ENCODE data around the gene MARVELD3.

Gene MARVELD3

GRCh38 chr16:71625113-71625850, 702 bp upstream of the MARVELD3 start:
- DNase-seq = no peak

DNA sequence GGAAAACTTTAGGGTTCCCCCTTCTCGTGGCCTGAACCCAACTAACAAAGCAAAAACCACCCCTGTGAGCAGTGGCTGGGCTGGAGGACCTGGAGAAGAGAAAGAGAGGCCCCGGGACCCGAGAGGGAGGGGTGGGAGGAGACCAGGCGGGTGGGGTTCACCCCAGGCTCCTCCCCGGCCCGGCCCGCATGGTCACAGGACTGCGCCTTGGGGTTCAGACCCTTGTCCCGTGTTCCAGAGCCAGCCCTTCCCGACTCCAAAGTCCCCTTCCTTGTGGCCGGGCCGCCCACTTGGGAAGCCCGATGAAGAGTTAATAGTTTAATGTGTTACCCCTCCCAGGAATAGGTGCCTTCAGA, 852 bp downstream of the MARVELD3 start:
- no peak for DNase-seq

DNA sequence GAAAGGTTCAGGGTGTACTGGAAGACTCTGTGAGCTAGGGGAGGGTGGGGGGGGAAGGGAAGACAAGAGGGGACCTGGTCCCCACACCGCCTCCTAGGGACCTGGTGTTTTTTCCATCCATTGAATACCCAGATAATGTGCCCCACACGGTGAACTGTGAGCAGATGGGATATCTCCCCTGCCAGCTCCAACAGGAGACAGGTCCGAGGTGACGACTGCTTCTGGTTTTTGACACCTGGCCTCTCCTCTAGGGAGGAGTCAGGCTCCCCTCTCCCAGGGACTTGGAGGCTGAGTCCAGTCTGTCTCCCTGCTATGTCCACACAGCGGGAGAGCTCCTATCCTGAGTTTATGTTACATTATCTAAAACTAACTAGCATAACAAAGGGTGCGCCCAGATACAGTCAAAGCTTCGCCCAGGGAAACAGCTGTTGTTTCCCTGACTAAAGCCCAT, 1.8 kb downstream of the MARVELD3 start:
- no peak for DNase-seq

DNA sequence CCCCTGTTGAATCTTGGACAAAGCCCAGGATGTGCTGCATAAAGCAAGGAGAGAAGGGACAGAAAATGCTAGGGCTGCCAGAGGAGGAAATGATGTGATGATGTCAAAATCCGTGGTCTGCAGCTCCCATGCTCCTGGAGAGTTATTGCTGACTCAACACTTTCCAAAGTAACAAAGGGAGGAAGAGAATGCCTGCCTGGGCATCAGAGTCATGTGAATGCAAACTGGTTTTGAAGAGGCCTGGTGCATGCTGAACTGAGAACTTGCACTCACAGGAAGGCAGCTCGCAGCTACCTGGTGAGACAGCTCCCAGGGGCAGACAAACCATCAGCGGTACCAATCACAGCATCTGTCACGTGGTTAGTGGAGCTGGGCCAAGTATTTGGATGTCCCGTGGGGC, 2.8 kb downstream of the MARVELD3 start:
- DNase-seq = no peak

DNA sequence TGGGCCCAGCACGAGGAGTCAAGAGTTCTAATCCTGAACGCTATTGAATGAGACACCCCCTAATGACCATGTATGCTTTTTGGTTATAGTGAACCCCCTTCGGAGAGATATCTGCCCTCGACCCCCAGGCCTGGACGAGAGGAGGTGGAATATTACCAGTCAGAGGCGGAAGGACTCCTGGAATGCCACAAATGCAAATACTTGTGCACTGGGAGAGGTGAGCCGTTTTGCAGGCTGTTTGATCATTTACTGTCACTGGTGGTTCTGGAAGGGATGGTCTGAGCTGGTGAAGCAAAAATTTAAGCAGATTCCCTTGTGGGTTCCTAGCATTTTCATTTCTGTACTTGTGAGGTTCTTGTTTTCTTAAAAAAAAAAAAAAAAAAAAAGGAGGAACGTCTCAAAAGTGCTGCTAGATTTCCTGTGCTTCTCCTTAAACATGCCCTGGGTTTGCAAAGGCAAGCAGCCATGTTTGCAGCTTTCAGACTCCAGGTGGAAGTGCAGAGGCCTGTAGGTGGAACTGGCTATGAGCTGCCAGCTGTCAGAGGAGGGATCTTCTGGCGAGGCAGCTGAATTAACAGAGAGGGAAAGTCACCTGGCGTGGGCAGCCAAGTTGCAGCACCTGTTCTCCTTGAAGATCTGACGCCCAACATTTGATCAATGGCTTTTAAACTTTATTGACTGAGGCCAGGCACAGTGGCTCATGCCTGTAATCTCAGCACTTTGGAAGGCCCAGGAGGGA, 3.5 kb downstream of the MARVELD3 start:
- no peak for DNase-seq

- no peak for DNase-seq
Measured at GRCh38 chr16:71630808-71631207, 4.8 kb downstream of the MARVELD3 start.

- DNase-seq = no peak
Measured at GRCh38 chr16:71631776-71632175, 5.8 kb downstream of the MARVELD3 start.

DNA sequence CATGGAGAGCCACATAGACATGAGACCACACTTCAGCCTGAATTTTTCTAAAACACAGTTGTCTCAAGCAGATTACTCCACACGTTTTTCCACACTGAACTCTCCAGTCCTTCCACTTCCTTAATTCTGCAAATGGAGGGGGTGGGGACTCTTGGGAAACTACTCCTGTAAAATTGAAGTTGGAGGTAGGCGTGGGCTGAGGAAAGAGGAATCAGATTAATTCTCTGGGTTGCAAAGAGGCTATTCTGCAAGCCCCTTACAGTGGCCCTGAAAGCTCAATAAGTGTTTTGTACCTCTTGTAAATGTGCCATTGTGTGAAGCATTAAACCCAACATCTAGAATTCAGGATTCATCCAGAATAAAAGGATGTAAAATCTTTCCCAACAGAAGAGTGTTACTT, 9.6 kb downstream of the MARVELD3 start:
- no peak for DNase-seq

- no peak for DNase-seq
Measured at GRCh38 chr16:71637398-71637797, 11.4 kb downstream of the MARVELD3 start.

- DNase-seq = no peak
Measured at GRCh38 chr16:71645450-71645849, 19.5 kb downstream of the MARVELD3 start.

- no peak for DNase-seq
Measured at GRCh38 chr16:71647391-71647790, 21.4 kb downstream of the MARVELD3 start.

DNA sequence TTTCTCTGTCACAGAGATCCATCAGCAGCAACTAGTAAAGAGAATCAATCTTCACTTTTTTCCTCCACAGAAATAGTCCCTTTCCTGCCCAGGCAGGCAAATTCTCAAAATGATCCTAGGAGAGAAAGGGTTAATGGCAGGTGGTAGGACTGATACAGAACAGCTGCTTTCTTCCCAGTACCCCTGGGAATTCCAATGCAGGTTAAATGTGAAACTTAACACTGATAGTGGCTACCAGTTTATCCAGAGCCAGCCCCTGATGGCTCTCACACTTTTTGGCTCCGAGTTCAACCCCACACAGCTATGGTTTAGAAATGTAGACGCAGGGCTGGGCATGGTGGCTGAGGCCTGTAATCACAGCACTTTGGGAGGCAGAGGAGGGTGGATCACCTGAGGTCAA, 22.2 kb downstream of the MARVELD3 start:
- no peak for DNase-seq

GRCh38 chr16:71648921-71649320, 22.9 kb downstream of the MARVELD3 start:
- no peak for DNase-seq

- no peak for DNase-seq
Measured at GRCh38 chr16:71649704-71650103, 23.7 kb downstream of the MARVELD3 start.

- no peak for DNase-seq
Measured at GRCh38 chr16:71658771-71659170, 32.8 kb downstream of the MARVELD3 start.

DNA sequence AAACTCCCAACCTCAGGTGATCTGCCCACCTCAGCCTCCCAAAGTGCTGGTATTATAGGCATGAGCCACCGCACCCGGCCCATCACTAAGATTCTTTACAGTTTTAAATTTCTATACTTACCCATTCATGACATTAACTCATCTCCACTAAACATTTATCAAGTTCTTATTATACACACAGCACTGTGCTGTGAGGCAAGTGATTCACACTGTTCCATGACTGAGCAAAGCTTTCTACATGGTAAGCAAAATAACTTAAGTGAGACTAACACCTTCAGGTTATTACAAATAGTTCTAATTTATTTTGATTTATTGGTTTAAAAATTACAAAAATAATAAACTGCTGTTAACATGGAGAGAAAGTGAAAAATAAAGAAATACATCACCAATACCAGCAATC, 33.5 kb downstream of the MARVELD3 start:
- no peak for DNase-seq

DNA sequence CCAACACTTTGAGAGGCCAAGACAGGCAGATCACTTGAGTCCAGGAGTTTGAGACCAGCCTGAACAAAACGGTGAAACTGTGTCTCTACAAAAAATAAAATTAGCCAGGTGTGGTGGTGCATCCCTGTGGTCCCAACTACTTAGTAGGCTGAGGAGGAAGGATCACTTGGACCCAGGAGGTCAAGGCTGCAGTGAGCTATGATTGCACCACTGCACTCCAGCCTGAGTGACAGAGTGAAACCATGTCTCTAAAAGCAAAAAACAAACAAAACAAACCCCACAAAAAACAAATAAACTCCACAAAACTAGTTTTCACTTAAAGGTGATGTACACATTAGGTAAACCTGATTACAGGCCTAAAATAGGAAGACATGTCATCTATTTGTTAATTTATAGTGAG, 40.3 kb downstream of the MARVELD3 start:
- DNase-seq = no peak

- no peak for DNase-seq
Measured at GRCh38 chr16:71666928-71667707, 41.1 kb downstream of the MARVELD3 start.

DNA sequence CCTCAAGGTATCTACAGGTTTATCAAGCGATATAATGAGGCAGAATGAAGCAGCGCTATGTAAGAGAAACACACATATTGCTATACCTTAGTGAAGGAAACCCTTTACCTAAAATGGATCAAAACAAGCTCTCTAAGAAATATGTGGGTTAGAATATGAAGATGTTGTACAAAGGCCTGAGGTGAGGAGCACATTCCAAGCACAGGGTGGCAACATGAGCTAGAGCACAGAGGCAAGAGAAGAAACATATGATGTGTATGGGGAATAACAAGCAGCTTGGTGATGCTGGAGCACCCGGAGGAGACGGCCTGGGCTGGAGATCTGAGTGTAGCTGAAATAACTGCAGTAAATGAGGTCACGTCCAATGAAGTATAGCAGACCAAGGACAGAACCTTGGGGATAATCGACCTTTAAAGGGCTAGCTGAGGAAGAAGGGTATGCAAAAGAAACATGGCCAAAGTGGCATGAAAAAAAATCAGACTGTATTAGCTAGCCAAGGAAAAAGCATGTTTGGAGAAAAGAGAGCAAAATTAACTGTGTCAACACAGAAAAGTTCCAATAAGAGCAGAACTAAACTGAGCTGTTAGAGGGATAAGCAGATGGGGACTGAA, 44.0 kb downstream of the MARVELD3 start:
- no peak for DNase-seq

DNA sequence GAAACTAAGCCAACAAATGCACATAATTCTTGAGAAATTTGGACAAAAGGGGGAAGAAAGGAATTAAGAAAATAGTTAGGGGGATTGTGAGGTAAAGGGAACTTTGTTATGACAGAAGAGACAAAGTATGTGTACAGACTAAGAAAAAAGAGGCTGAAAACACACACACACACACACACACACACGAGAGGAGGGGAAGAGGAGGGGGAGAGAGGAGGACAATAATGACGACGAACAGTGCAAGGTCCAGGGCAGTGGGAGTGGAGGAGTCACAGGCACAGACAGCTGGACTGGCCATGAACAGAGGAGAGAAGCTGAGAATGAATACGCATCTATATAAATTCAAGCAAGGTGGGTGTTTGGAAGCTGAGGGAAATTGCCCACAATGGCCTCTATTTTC, 44.6 kb downstream of the MARVELD3 start:
- DNase-seq = no peak

DNA sequence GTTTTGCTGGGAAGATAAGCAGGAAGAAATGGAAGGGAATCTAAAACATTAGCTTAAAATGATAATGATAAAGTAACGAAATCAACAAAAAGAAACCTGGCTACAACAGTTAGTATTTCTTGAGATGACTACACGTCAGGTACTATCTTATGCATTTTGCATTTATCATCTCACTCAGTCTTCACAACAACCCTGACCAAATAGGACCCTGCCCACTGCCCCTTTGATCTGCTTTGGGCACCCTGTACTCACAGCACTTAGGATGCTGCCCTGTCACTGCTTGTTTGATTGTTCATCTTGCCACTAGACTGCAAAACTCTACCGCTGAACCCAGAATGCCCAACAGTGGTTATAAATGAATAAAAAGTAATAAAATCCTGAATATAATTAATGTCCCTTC, 45.2 kb downstream of the MARVELD3 start:
- DNase-seq = no peak

- no peak for DNase-seq
Measured at GRCh38 chr16:71672125-71672524, 46.1 kb downstream of the MARVELD3 start.

DNA sequence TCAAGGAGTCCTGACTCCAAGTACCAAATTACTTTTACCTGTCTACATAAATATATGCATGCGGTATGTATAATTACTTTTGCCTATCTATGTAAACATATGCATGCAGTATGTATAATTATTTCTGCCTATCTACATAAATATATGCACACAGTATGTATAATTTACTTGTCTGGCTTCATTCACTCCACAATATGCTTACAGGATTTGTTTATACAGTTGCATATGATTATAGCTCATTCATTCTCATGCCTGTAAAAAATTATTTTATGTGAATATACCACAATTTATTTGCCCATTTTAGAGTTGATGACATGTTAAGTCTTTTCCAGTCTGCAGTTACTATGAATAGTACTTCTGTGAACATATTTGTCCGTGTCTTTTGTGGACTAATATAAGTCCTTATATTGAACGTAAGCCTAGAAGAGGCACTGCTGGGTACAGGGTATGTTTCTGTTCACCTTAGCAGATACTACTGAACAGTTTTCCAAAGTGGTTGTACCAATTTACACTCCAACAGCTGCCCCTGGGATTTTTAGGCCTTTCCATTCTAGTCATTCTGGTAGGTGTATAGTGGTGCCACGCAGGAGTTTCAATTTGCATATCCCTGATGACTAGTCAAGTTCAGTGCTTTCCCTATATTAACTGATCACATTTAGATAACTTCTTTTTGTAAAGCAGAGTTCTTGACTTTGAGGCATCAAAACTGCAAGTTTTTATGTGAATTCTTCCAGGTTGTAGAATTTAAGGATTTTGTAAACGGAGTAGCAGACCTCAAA, 47.0 kb downstream of the MARVELD3 start:
- no peak for DNase-seq
